GM18520 (cell line): ENCODE data around the gene CAMK1D.

Experiments
- ATAC-seq: cut with Tn5 transposase; IDR thresholded peaks from one replicate; pipeline ENCODE4 v1.9.1; 2021; ENCODE audit not compliant: unreplicated experiment

CAMK1D gene

GRCh38 chr10:12684784-12685183, 335.4 kb downstream of the CAMK1D start:
- no peak for ATAC-seq

- no peak for ATAC-seq
Measured at GRCh38 chr10:12685261-12686058, 336.1 kb downstream of the CAMK1D start.

DNA sequence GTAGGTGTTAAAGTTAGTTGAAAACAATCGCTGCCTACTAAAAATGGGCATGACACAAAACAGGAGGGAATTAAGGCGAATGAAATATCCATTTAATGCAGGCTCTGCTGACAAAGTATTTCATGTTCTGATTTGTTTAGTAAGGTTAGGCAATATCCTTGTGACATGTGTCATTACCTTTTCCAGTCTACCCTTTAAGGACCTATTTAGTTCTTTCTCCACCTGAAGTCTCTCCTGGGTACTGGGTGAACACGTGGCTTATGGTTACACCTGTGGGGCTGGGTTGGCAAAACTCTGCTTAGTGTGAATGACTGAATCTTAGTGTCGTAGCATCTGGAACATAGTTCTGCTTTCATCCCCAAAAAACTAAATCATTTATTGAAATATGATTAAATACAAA, 338.6 kb downstream of the CAMK1D start:
- no peak for ATAC-seq

- no peak for ATAC-seq
Measured at GRCh38 chr10:12689893-12690292, 340.5 kb downstream of the CAMK1D start.

DNA sequence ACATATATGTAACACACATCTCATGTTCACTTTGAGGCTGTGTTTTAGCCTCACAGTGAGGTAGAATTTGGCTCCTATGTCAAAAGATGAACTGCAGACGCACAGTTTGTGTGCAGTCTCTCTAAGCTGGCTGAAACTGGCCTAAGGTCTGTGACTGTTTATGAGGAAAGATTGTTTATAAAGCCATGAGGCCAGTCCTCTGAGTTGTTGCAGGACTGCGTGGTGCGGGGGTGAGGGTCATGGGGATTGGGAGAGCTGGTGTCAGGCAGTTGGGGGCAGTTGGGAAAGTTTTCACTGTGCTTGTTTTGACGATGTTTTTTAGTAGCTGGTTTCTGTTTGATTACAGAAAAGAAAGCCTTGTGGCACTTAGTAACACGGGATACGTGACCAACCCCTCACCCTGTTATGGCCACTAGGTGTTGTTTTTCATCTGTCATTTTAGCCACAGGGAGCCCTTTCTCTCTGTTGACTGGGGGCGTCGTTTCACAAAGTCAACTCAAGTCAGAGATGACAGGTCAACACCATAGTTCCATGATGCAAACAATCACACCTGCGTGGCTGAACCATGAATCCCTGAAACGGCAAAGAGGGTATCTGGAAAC, 341.3 kb downstream of the CAMK1D start:
- no peak for ATAC-seq

GRCh38 chr10:12691596-12691995, 342.2 kb downstream of the CAMK1D start:
- no peak for ATAC-seq

DNA sequence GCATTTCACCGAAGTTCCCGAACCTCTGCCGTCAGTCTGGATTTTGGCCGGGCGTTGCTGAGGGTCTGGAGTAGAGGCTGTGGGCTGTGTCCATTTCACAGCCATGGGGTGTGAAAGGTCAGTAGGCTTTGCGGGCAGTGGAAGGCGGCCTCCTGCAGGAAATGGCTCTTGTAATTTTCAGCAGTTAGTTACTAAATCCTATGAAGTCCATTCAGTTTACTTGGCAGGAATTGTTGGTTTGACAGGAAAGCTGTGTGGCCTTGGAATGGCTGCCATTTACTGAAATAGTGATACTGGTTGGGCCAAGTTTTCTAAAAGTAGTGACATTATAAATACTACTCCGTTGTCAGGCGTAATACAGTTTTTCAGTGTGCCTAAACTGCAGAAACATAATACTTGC, 348.4 kb downstream of the CAMK1D start:
- no peak for ATAC-seq

DNA sequence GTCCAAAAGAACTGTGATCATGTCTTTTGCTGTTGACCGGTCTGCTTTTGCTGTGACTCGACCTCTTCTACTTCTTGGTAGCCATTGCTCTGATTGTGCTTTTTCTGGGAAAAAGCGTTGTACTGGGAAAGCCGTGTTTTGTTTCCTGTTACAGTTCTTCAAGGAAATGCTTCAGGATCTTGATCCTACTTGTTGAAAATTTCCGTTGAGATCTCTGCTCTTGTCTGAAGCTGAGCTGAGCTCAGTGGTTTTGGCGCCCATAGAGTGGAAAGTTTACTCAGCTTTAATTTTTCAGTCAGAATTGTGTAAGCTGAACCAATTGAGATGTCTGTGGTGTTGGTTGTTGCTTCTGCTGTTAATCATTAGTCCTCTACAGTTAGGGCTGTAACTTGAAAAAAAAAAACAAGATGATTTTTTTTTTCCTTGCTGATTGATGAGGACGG, 349.9 kb downstream of the CAMK1D start:
- ATAC-seq, result no peak

DNA sequence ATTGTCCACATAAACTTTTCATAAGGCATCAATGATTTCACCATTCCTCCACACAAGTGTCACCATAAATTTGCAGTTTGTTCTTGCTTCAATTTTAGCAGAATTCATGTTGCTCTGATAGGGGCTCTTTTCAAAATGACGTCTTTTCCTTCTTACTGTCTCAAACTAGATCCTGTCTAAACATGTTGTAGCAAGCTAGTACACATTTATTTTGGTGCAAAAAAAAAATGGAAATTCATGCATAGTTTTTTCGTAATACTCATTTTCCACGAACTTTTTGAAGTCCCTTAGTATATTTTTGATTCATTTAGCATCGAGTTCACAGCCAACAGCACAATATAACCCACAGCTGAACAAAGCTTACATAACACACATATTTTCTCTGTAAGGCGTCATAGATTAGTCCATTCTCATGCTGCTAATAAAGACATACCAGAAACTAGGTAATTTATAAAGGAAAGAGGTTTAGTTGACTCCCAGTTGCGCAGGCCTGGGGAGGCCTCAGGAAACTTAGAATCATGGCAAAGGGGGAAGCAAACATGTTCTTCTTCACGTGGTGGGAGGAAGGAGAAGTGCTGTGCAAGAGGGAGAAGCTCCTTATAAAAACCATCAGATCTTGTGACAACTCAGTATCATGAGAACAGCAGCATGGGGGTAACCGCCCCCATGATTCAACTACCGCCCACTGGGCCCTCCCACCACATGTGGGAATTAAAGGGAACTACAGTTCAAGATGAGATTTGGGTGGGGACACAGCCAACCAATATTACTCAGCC, 350.6 kb downstream of the CAMK1D start:
- ATAC-seq, result no peak

- ATAC-seq, result no peak
Measured at GRCh38 chr10:12700557-12700874, 351.2 kb downstream of the CAMK1D start.

GRCh38 chr10:12701696-12702095, 352.3 kb downstream of the CAMK1D start:
- no peak for ATAC-seq

DNA sequence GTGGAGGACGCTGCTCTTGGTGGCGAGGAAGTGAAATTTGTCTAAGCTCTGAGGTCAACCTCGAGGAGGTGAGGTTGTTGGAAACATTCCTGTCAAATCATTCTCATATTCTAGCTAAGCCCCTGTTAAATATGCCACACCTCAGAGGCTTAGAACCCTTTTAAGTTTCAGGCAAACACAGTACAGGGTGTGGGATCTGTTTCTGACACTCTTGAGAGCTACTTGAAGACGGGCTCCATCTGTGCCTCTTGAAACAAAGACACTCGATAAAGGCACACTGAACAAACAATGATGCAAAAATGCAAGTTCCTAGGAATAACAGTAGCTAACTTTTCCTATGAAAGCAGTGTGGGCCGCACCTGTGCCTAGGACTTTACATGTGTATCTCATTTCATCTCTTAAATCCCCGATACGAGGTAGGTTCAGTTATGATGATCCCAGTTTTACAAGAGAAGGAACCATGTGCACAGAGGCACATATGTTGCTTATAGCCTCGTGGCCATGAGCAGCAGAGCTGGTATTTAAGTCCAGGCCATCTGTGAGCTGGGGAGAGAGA, 352.9 kb downstream of the CAMK1D start:
- ATAC-seq, result no peak

- ATAC-seq, result no peak
Measured at GRCh38 chr10:12703126-12703525, 353.8 kb downstream of the CAMK1D start.

- ATAC-seq, result no peak
Measured at GRCh38 chr10:12703813-12704212, 354.5 kb downstream of the CAMK1D start.

DNA sequence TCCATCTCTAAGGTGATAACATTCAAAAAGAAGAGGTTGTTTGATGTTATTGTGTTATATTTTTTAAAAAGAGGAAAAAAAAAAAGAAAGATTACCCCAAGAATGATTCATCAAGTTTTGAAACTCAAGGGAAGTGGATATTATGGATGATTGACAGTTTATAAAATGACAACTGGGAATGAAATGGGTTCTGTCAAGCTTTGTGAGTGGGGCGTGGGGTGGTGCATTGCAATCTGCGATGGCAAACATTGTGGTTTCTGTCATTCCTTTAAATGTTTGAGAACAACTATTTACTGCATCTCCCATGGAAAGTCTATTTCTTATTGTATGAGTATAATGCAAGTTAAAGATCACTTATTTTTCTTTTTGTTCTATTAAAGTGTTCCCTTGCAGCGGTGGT, 355.1 kb downstream of the CAMK1D start:
- no peak for ATAC-seq

GRCh38 chr10:12705943-12706342, 356.6 kb downstream of the CAMK1D start:
- ATAC-seq, result no peak

- ATAC-seq, result no peak
Measured at GRCh38 chr10:12707461-12708185, 358.3 kb downstream of the CAMK1D start.

GRCh38 chr10:12709000-12709401, 359.7 kb downstream of the CAMK1D start:
- ATAC-seq, result no peak

- no peak for ATAC-seq
Measured at GRCh38 chr10:12709521-12709963, 360.2 kb downstream of the CAMK1D start.

GRCh38 chr10:12710157-12710556, 360.8 kb downstream of the CAMK1D start:
- ATAC-seq, result no peak
